Ectodermal cell (in vitro differentiated cells): ENCODE data around the gene GPR65.

Source experiments
- H3K27ac ChIP-seq: 2 replicates; pipeline ENCODE4 v1.7.0; 2013; ENCODE audit warnings: mild to moderate bottlenecking, low read depth, low read length; ENCODE audit not compliant: insufficient read depth, poor library complexity, severe bottlenecking
- H3K27me3 ChIP-seq: 2 replicates; pipeline ENCODE4 v1.7.0; 2013; ENCODE audit warnings: mild to moderate bottlenecking, low read length; ENCODE audit not compliant: insufficient read depth, control insufficient read depth, poor library complexity, severe bottlenecking
- H3K36me3 ChIP-seq: one replicate; pipeline ENCODE4 v1.7.0; 2013; ENCODE audit warnings: low read length; ENCODE audit not compliant: control insufficient read depth, insufficient read depth
- H3K4me1 ChIP-seq: one replicate; pipeline ENCODE4 v1.7.0; 2013; ENCODE audit warnings: low read length; ENCODE audit not compliant: control insufficient read depth, insufficient read depth
- H3K4me3 ChIP-seq: 2 replicates; pipeline ENCODE4 v1.7.0; 2013; ENCODE audit warnings: low read depth, low read length, control low read depth; ENCODE audit not compliant: insufficient read depth
- H3K9me3 ChIP-seq: 2 replicates; pipeline ENCODE4 v1.7.0; 2013; ENCODE audit warnings: mild to moderate bottlenecking, low read length, moderate library complexity; ENCODE audit not compliant: control insufficient read depth
- WGBS, 2 experiments: methylation state at CpG; one replicate each; pipeline ENCODE4 v1.1.7; 2013; ENCODE audit warnings: missing lambda C conversion rate in 2 of 2; 5-methylcytosine and 5-hydroxymethylcytosine counted together

The GPR65 gene

DNA sequence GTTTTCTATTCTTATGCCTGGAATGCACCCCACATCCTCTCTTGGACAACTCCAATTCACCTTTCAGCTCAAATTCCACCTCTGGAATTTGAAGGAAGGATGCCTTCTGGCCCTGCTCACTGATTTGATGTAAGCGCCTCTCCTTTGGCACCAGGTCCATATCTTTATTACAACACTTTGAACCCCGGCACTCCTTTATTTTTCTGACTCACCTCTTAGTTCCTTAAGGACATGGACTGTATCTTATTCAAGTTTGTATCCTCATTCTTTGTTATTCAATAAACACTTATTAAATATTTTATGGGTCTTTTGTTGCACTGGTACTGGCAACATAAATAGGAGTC lies 15.0 kb upstream of the GPR65 start:
- Histone ChIP-seq H3K27me3 (no peaks in the 10 kb centered on the region), H3K9me3 (peaks cover 3% of the 10 kb centered on the region), H3K4me1 (no peaks in the 10 kb centered on the region), H3K36me3 (no peaks in the 10 kb centered on the region), H3K4me3 (no peak overlapping the region), H3K27ac (no peak overlapping the region)
- WGBS, 2 experiments, result 95 to 97% methylated on average over 2 of the region's 2 CpGs

DNA sequence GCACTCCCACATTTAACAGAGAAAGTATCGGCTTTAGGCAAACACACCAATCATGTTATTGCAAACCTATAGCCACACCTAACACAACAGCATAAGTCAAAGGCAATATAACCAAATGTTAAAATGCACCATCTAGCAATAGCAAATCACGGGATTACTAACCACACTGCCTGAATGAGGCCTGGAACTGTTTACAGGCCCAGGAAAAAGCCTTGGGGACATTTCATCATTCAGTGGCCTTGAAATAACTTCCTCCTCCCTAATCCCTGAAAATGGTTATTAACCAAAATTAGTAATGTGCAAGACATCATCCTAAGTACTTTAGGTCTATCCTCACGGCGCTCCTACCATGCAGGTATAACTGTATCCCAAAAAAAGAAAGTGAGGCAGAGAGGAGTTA lies 14.3 kb upstream of the GPR65 start:
- 92 to 98% methylated on average over 4 of the region's 4 CpGs for WGBS, 2 experiments
- Histone ChIP-seq H3K27me3 (no peaks in the 10 kb centered on the region), H3K4me3 (no peak overlapping the region), H3K27ac (no peak overlapping the region), H3K4me1 (no peaks in the 10 kb centered on the region), H3K36me3 (no peaks in the 10 kb centered on the region), H3K9me3 (peaks cover 3% of the 10 kb centered on the region)

DNA sequence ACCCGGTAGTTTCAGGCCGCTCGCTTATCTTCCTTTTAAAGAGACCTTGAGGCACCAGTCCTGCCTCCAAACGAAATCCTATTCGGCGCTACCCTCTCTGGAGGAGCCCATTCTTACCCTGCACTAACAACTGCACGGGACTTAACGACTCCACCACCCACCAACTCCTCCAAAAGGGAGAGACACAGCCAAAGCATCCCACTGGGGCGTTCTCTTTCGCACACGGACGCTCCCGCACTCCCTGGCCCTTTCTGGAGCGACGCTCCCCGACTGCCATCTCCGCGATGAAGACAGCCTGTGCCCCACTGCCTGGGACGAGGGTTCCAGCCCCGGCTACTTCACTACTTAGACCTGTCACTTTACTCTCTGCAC lies 12.6 kb upstream of the GPR65 start:
- Histone ChIP-seq H3K27me3 (no peaks in the 10 kb centered on the region), H3K9me3 (peaks cover 3% of the 10 kb centered on the region), H3K27ac (peak overlapping the region; percentile 87), H3K4me3 (peak overlapping the region; percentile 74), H3K4me1 (no peaks in the 10 kb centered on the region), H3K36me3 (no peaks in the 10 kb centered on the region)
- 5 to 7% methylated on average over 20 of the region's 20 CpGs for WGBS, 2 experiments

DNA sequence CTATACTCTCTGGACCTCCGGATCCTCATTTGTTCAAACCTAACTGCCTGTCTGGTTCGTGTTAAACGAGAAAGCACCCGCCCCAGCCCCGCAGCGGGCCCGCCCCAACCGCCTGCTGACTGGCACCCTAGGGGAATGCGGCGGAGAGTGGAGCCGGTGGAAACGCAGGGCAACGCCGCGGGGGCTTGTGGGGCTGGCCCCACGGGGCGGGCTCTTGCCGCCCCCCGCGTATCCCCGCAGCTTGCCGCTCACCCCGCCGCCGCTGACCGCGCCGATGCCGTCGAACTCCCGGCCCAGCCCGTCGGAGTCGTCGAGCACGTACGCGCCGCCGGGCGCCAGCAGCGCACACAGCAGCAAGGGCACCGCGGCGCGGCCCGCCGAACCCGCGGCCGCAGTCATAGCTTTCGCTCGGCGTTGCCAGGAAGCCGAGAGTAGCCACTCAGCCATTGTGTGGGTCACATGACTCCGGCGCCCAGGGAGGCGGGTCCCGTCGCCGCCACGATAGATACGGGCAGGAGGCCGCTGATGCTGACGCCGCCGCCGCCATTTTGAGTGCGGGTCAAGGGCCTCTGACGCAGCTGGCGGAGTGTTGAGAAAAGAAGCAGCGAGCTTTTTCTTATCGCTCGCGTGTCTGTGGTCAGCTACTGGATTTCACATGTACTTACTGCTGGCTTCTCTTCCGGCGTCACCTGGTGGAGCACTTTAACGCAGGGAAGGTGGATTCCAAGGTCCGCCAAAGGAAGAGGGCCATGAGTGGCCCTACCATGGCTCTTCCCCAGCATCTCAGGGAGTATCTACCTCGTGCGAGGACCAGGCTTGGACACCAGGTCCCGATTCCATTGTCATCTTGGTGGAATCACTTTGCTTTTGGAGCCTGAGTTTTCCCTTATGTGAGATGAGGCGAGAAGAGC lies 12.0 kb upstream of the GPR65 start, which contains the start of gene GALC:
TSS of gene GALC (minus strand) at position 465 of the 911 bp plus-strand sequence. CDS start at position 447, 18 bp downstream.
- Histone ChIP-seq H3K4me1 (no peaks in the 10 kb centered on the region), H3K27me3 (no peaks in the 10 kb centered on the region), H3K27ac (peak within 1 kb of the TSS; percentile 87), H3K4me3 (peak within 1 kb of the TSS; percentile 74), H3K9me3 (peaks cover 3% of the 10 kb centered on the region), H3K36me3 (no peaks in the 10 kb centered on the region)
- WGBS, 2 experiments, result 4 to 5% methylated on average over 83 of the region's 83 CpGs

DNA sequence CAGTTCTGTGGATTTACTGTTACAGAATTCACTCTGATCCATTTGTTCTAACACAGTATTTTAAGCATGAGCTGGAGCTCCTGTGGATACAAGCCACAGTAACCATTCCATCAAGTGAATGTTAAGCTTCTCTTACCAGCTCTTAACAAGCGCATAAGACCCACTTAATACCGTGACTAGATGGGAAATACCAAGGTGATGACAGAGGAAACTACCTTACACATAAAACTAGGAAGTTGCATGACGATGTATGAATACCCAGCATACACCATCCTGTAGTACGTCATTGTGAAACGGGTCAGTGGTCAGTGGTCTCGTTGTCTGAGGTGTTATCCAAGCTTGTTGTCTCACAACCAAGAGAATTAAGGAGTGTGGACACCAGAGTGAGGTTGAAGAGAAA lies 10.0 kb upstream of the GPR65 start:
- no peak overlapping the region for H3K27ac ChIP-seq
- H3K9me3 ChIP-seq, result peaks cover 3% of the 10 kb centered on the region
- H3K4me3 ChIP-seq, result no peak overlapping the region
- H3K36me3 ChIP-seq, result no peaks in the 10 kb centered on the region
- no peaks in the 10 kb centered on the region for H3K4me1 ChIP-seq
- no peaks in the 10 kb centered on the region for H3K27me3 ChIP-seq
- WGBS, 2 experiments, result 98 to 100% methylated on average over 6 of the region's 6 CpGs

DNA sequence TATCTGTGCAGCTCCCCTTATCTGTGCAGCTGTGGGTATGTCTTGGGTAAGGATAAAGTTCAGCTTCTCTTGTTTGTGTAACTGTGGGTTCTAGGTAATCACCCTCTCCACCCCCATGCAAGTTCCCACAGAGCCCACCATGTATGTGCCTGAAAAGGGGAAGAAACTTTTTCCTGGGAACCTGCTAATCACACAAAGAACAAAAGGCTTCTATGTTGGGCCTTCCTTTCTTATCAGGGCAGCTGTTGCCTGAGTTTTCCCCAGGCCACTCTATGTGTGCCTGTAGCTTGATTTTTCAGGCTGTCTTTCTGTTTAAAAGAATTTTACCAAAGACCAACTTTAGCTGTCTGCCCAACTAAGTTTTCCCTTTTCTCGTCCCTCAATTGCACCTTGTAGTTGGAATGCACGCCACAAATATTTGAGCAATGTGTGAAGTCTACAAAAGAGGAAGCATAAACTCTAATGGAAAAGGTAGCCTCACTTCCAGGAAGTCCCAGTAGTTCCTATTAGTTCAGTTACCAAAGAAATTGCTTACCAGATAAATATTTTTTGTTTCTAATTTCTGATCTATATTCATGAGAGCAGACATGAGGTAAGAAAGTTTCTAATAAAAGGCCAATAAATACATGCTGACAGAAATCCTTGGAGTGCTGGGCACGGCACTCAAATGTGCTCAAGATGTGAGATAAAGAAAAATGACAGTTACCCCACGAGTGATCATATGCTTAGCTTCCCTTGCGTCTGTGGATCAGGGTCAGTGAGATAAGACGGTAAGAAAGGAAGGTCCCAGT lies 9.2 kb upstream of the GPR65 start:
- Histone ChIP-seq H3K4me1 (no peaks in the 10 kb centered on the region), H3K27me3 (no peaks in the 10 kb centered on the region), H3K9me3 (peaks cover 3% of the 10 kb centered on the region), H3K27ac (no peak overlapping the region), H3K4me3 (no peak overlapping the region), H3K36me3 (no peaks in the 10 kb centered on the region)
- WGBS, 2 experiments, result 94 to 96% methylated on average over 6 of the region's 6 CpGs

DNA sequence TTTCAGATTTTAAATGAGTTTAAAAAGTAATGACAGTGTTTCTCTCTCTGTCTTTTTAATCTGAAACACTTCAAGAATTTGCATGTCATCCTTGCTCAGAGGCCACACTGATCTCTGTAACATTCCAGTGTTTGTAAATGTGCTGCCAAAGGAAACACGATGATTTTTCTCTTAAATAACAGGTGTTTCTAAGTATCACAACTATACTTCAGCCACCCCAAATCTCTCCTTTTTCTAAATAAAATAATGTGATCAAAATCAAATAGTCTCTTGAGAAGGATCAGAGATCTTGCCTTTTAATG lies 8.7 kb upstream of the GPR65 start:
- Histone ChIP-seq H3K4me3 (no peak overlapping the region), H3K36me3 (no peaks in the 10 kb centered on the region), H3K27me3 (no peaks in the 10 kb centered on the region), H3K27ac (no peak overlapping the region), H3K9me3 (peaks cover 3% of the 10 kb centered on the region), H3K4me1 (no peaks in the 10 kb centered on the region)
- 89 to 95% methylated on average over 1 of the region's 1 CpG for WGBS, 2 experiments

DNA sequence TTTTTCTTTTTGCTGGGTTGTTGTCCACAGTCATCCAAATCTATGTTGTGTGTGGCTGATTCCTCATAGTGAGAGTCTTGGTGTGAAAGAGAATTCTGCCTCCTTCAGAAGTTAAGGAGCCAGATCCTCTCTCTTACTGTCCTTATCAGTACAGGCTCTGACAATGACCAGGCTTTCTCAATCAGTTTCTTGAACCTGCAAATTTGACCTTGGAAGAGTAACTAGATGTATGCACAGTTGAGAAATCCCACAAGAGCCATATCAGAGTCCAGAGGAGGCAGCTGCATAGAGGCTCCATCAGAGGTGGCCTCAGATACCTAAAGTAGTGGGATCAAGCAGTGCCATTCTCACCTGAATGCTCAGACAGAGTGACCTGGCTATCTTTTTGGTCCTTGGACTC lies 6.5 kb upstream of the GPR65 start:
- no peaks in the 10 kb centered on the region for H3K4me1 ChIP-seq
- H3K27ac ChIP-seq, result no peak overlapping the region
- no peaks in the 10 kb centered on the region for H3K9me3 ChIP-seq
- H3K36me3 ChIP-seq, result no peaks in the 10 kb centered on the region
- H3K4me3 ChIP-seq, result no peak overlapping the region
- H3K27me3 ChIP-seq, result no peaks in the 10 kb centered on the region

DNA sequence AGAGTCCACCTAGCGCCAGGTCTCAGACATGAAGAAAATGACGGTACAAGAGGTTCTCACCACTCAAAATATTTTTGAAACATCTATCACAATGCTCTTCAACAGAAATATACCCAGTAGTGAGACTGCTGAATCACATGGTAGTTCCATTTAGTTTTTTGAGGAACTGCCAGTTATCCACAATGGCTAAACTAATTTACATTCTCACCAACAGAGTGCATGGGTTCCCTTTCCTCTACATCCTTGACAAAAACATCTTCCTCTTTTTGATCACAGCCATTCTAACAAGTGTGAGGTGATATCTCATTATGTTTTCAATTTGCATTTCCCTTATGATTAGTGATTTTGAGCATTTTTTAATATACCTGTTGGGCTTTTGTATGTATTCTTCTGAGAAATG lies 5.7 kb upstream of the GPR65 start:
- Histone ChIP-seq H3K4me3 (no peak overlapping the region), H3K9me3 (no peaks in the 10 kb centered on the region), H3K27me3 (no peaks in the 10 kb centered on the region), H3K27ac (no peak overlapping the region), H3K36me3 (no peaks in the 10 kb centered on the region), H3K4me1 (no peaks in the 10 kb centered on the region)
- WGBS, 2 experiments, result 94 to 95% methylated on average over 2 of the region's 2 CpGs

DNA sequence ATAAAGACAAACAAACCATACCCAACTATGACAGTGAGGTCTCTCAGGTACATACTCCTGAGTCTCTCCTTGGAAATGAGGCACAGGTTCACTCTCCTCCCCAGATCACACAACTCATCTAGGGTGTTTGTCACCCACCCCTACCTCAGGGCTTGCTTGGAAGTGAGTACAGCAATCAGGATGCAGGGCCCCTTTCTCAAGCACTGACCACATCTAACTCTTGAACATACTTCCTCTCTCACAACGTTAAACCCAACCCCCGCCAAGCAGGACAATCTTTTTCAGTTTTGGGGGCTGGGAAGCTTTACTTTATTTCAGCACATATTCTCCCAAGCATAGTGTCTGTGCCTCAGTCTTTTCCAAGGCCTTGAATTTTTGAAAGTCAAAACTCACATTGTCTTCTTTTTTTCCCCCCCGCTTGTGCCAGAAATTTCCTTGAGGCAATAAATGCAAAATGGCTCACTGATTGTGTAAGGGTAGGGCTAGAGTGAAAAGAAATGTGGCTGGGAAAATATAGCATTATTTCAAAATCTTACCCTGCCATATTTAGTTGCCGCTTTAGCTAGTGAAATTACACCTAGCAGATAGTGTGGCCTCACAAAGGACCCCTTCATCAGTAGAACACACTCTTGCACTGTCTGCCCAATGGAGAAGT lies 2.4 kb upstream of the GPR65 start:
- no peaks in the 10 kb centered on the region for H3K36me3 ChIP-seq
- no peak overlapping the region for H3K4me3 ChIP-seq
- no peak overlapping the region for H3K27ac ChIP-seq
- H3K9me3 ChIP-seq, result no peaks in the 10 kb centered on the region
- 91 to 94% methylated on average over 3 to 4 of the region's 4 CpGs for WGBS, 2 experiments
- no peaks in the 10 kb centered on the region for H3K4me1 ChIP-seq
- H3K27me3 ChIP-seq, result no peaks in the 10 kb centered on the region
